Measurements from ENCODE around the gene RTF2.
A peak's percentile ranks its signal among the peaks of the same experiment; 100 is the strongest.

The RTF2 gene, protein sequence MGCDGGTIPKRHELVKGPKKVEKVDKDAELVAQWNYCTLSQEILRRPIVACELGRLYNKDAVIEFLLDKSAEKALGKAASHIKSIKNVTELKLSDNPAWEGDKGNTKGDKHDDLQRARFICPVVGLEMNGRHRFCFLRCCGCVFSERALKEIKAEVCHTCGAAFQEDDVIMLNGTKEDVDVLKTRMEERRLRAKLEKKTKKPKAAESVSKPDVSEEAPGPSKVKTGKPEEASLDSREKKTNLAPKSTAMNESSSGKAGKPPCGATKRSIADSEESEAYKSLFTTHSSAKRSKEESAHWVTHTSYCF

DNA sequence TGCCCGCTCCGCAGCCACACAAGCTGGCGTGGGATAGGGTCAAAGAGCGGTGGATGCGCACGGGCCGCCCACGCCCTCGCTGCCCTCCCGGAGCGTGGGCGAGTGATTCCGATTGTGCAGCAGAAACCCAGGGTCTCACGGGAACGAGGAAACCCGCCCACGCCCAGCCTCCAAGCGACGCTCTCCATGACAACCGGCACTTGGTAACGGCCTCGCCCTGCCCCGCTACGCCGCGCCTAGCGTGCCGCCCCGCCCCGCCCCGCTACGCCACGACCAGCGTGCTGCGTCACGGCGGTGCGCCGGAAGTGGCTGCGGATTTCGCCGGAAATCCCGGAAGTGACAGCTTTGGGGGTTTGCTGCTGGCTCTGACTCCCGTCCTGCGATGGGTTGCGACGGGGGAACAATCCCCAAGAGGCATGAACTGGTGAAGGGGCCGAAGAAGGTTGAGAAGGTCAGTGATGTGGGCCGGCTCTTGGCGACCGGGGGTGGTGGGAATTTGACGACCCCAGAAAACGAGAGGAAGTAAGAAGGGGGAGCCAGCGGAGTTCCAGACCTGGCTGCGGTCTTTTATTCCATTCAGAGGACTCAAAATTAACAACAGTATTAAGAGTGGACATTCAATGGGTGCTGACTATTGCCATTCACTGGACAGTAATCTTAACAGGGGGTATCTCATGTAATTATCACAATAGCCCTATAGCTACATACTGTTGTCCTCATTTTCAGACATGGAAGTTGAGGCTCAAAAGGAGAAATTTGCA lies at the start of gene RTF2:
RTF2 (plus strand) TSS at position 312 of the 761 bp plus-strand sequence; CDS start at position 383, 71 bp downstream.
- peak; percentile 52 for DNase-seq

DNA sequence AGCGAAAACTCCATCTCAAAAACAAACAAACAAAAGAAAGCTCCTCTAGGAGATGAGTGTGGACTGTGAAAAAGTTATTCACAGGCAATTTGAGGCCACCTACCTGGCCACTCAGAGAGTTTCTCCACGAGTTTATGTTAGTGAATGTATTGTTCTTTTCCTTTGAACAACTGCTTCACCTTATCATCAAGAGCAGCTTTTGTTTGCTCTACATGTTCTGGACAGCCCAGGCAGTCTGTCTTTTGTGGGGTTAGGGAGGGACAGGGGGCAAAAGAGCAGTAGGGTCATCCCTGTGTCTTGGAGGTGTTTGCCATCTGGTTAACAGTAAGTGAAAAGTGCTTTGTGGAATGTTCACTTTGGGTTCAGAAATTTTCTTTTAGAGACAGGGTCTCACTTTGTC lies 48.4 kb upstream of the RTF2 start:
- no peak for DNase-seq

DNA sequence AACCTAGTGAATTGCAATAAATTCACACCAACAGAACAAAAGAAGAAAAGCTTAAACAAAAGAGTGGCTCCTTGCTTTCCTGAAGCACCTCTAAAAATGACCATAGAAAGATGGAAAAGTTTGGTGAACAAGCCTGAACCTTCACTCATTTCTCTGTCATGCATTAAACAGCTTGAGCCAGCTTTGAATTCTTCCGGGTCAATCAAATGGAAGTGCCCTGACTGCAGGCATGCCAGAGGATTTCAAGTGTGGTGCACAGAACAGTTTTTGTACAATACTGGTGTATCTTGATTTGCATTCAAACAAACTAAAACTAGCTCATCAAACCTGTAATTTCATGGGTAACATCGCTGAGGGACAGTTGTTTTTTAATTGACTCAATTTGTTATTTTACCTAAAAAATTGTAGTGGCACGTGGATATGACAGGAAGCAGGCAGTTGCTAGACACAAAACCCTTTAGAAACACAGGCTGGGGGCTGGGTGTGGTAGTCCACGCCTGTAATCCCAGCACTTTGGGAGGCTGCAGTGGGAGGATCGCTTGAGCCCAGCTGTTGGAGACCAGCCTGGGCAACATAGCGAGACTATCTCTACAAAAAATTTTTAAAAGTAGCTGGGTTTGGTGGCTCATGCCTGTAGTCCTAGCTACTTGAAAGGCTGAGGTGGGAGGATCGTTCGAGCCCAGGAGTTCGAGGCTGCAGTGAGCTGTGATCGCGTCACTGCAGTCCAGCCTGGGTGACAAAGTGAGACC lies 47.3 kb upstream of the RTF2 start:
- no peak for DNase-seq

DNA sequence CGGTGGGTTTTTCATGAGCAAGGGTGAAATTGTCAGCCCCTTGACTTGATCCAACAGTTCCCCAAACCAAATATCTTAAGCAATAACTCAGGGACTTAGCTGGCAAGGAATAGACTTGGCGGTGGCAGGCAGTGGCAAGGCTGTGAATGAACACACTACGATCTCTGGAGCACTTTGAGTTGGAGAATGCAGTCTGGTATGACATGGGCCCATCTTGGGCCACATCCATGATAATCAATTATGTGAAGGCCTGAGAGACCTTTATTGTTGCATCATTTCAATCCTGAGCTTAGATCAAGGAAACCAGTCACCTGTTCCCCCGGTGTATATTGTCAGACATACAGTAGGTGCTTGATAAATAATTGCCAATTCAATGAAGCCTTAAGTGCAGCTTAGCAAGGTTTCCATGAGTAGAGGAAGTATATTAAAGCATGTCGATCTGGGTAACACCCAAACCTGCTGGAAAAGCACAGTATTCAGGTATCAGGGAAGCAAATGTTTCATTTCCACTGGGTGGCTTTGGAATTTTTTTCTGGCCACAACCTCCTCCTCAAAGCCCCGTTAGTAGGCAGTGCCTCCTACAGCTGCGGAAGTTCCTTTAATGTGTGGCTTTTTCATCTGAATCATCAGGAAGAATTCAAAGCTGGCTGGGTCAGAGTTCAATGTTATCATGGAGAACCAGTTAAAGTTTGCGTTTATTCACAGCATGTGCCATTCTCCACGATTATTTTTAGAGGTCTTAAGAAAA lies 46.2 kb upstream of the RTF2 start:
- DNase-seq: no peak

DNA sequence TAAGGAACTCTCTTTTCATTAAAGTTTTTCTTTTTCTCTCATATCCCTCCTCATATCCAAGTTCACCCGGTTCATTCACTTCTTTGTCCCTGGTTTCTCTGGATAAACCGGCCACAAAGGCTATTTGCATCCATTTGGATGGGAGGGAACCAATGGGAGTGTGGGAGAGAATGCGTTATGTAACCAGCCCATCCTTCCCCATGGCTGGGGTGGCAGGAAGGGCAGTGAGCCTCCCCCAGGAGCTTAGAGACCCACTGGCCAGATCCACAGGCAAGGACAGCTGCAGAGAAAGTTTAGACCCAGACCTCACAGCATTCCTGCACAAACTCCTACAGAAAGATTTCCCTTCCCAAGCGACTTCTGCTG lies 45.6 kb upstream of the RTF2 start:
- DNase-seq: no peak

DNA sequence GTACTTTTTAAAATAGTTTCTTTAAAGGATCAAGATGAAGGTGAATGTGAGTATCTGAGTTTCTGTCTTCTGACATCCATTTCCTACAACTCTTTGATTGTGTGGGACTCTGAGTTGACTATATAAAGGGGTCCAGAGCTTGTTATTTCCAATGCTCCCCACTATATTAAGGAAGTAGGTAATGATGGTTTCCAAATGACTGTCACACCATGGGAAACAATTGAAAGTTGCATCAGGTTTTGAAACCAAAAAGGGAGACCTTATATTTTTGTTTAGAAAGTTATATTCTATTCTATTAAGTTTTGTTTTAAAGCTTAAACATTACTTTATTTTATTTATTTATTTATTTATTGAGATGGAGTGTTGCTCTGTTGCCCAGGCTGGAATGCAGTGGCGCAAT lies 45.2 kb upstream of the RTF2 start:
- DNase-seq: no peak

DNA sequence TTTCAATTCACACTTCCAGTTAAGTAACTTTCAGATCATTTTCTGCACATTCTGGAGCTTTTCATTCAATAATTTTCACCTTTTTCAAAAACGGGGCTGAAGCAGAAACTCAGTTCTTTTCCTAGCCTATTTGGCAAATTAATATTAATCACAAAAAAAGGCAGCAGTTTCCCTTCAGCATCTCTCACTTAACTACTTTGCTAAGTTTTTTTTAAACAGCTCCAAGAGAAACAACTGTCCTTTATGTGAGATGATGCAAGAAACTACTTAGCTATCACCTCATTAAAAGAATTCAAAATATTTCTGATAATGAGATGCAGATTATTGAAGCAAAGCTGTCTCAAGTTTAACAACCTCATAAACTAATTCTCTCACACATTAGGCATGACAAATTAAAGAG lies 44.5 kb upstream of the RTF2 start:
- no peak for DNase-seq

DNA sequence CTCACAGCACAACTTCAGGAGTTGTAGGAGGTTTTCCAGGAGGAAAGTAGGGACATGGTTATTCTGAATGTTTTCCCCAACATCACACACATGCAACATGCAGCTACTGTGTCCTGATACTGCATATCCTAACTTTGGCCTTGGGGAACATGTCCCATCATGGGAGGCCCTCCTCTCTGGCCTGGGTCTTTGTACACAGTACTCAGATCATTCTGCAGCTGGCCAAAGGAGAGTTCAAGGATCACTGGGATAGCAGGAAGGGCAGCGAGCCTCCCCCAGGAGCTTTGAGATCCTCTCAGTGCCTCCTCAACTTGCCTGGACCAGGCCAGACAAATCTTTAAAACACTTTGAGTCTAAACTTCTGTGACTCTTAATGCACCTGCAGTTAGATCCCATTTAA lies 43.5 kb upstream of the RTF2 start:
- DNase-seq: no peak

DNA sequence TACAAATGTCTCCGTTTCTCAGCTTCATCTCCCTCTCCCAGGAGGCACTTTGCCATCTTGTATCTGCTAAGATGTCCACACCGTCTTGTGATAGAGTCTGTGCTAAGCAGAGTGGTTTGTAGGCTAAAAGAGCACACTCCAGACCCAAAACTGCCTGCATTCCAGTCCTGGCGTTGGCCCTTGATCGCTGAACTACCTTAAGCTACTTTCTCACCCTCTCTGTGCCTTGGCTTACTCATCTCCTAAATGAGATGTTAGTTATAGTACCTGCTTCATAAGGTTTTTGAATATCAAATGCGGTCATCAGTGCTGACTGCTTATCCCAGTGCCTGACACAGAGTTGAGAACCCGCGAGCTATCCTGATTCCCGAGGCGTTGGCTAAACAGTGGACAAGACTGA lies 42.4 kb upstream of the RTF2 start:
- DNase-seq: no peak

DNA sequence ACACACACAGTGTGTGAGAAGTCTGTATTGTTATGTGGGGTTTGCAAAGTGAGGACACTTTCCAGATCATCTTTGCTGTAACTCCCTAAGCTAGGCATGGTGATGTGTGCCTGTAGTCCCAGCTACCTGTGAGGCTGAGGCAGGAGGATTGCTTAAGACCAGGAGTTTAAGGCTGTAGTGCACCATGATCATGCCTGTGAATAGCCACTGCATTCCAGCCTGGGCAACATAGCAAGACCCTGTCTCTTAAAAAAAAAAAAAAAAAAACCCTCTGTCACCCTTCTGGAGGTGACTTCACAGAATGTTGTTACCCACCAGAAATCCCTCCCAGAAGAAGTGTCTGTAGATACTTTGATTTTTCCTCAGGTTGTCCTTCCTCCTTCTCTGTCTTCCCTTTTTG lies 41.5 kb upstream of the RTF2 start:
- no peak for DNase-seq

DNA sequence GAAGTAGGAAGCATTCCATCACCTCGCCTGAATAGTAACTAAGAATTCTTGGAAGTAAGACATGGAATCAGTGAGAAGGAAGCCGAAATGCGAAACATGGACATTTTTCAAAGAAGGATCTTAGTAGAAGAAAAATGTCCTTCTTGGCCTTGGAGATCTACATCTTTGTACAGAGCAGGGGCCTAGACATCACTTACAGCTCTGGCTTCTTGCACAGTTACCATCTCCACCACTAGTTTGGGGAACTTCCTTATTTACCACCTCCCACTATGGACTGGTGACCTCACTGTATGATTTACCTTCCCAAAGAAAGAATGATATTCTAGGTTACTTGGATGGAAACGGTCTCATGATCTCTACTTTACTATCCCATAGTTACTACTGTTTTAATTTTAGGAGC lies 40.6 kb upstream of the RTF2 start:
- no peak for DNase-seq

DNA sequence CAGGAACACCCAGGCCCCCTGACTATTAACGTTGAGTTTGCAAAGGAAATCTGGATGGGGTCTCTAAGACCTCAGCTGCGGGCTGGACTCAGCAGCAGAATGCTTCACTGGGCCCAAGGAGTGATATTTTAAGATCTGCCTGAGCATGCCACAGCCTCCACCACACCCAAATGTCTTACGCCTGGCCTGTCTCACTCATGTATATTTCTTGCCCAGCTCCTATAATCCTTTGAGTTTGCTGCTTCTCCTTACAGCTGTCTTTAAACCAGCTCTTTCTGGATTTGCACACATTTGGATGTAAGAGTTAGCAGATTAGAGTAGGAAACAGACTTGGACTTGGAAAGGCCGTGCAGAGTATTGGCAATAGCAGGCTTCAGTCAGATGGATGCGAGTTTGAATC lies 40.0 kb upstream of the RTF2 start:
- DNase-seq: no peak

DNA sequence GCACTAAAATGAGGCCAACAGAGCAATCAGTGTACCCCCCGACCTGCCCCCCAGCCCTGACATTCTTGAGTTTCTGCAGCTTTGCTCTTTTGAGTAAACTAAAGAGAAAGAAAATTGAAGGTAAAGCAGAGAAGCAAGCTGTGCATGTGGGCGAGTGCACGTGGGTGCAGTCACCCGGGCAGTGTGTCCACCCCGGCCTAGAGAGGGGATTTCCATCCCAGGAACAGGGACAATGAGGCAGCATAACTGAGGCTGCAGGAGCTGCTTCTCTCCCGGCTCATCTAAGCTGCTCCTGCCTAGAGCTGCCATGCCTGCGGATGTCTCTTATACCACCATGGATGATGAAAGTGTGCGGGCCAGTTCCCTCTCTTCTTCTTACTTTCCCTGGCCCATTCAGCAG lies 39.5 kb upstream of the RTF2 start:
- DNase-seq: no peak

DNA sequence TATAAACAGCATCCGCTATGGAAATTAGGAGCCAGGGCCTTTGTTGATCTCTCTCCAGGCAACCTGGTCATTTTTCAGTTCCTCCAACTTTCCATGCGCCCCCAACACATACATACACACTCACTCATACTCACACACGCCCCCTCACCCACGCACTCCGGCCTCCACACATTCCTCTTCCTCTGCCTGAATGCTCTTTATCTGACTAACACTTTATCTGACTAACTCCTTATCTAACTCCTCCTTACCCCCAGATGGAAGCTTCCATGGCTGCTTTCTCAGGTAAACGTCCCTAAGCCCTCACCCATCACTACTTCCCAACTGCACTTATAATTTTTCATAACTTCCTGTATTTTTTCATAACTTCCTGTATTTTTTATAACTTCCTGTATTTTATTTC lies 38.9 kb upstream of the RTF2 start:
- DNase-seq: no peak

DNA sequence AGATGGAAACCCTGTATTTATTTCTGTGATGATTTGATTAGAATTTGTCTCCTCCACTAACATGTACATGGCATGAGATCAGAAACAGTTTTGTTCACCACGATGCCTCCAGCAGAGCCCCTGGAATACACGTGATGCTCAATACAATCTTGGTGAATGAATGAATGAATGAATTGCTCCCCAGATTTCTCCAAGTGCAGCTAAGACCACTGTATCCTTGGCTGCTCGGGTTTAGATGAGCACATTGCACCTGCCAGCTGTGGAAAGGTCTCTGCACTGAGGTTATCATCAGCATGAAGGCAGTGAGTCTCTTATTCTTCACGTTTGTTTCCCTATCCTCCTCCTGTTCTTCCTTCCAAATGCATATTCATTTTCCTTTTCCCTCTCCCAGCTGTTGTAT lies 38.5 kb upstream of the RTF2 start:
- DNase-seq: no peak

DNA sequence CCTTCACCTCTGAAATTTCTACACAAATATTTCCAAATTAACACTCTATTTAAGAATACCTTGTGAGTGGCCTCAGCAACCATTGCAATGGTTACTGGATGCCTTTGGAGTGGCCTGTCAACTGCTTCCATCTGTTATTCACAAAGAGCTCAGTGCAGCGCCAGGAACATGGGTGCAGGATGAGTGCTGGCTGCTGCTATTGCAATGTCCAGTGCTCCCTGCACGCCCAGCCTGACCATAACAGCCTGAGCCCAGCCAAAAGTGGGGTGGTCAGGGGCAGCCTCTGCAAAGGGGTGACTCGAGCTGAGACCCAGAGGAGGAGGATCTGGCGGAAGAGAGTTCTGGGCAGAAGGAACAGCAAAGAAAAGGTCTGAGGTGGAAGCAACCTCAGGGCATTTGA lies 38.0 kb upstream of the RTF2 start:
- no peak for DNase-seq

DNA sequence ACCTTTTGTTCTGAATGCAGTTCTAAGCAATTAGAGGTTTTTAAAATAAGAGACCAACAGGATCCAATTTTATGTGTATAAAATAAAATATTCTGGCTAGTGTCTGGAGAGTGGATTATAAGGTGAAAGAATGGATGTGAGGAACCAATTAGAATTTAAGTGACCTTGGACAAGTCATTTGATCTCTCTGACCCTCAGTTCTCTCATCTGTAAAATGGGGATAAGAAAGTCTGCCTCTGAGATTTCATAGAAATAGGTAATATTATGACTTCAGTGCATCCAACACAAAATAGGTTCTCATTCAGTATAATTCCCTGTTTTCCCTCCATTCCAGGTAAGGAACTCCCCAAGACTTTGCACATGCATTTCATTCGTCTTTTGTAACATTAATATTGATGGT lies 37.5 kb upstream of the RTF2 start:
- DNase-seq: no peak

DNA sequence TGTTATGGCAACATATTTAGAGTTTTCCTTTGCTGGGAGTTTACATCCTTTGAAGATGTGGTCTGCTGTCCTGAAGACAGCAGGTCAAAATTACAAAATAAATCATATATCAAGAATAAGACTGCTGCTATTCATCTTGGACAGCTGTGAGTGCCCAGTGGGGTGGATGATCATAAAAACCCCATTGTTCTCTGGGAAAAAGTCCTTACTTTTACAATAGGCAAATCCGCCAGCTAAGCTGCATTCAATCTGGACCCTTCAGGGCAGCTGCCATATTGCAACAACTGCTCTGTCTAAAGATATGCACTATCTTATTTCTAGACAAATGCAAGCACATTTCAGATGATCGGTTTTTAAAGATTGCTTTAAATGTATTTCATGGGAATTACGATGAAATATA lies 37.0 kb upstream of the RTF2 start:
- no peak for DNase-seq

DNA sequence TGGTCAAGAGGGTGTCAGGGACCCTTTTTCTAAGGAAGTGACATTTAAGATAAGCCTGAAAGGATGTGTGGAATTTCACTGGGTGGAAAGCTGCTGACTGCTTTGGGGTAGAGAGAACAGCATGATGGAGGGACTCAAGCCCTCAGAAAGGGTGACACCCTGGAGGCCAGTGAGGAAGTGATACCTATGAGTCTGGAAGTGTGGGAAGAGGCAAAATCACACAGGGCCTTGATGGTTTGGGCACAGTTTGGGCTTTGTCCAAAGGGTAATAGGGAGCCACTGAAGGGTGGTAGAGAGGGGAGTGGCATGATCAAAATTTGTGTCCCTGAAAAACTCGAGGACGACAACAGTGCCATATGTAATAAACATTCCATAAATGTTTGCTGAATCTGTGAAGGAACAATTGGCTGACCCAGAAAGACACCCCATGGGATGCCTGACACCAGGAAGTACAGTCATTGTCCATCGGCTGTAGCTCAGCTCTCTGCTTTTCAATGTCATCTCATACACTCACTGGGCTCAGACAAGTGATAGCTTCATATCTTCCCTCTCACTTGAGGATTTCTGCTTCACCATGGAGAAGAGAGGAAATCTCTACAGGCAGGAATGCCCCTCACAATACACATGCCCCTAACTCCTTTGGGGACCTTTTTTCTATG lies 35.1 kb upstream of the RTF2 start:
- DNase-seq: no peak

DNA sequence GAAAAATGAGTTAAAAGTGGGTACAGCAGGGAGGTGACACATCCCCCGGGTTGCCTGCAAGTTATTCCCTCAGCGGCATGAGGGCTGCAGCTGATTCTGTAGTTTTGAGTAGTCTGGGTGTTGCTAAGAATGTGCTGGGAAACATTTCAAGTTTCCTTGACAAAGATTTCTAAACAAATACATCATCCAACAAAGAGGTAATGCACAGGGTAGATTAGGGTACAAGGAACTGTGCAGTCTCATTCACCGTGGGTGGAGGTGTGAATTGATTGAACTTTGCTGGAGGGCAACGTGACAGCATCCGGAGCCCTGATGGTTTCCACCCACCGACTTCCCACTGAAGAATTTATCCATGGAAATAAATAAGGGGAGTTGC lies 34.6 kb upstream of the RTF2 start:
- DNase-seq: no peak

DNA sequence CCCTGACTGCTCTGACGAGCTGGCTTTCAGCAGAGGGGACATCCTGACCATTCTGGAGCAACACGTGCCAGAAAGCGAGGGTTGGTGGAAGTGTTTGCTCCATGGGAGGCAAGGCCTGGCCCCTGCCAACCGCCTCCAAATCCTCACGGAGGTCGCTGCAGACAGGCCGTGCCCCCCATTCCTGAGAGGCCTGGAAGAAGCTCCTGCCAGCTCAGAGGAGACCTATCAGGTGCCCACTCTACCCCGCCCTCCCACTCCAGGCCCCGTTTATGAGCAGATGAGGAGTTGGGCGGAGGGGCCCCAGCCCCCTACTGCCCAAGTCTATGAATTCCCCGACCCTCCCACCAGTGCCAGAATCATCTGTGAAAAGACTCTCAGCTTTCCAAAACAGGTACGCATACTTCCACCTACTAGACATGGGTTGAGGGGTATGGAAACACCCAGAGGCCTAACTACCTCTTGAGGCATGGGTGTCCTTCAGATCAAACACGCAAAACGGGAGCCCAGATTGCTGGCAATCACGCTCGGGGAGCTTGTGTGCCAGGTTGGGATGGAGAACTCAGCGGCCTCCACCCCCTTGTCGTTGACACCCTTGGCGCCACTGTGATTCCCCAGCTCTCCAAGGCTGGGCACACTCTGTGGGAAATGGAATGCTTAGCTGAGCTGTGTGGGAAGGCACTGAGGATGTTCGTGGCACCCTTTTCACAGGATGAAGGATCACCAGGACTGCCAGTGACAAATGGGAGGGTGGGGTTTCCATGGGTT lies 31.0 kb upstream of the RTF2 start:
- no peak for DNase-seq

DNA sequence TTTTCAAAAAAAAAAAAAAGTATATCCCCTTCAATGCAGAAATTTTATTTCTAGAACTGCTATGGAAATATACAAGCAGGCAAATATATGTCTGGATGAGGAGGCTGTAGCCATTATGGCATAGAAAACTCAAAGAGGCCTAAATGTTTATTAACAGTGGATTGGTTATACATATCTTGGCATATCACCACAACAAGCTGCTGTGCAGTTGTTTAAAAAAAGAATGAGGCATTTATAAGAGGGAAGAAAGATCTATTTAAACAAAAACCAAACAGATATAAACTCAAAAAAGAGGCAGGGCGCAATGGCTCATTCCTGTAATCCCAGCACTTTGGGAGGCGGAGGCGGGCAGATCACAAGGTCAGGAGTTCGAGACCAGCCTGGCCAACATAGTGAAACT lies 30.1 kb upstream of the RTF2 start:
- DNase-seq: no peak
